Measurements from ENCODE around the gene NEURL3.
"Not testable (repeated sequence)": the region's sequence is repeated elsewhere in the genome, so short reads cannot be mapped to it uniquely, and the experiment has no call there.

NEURL3 gene, protein sequence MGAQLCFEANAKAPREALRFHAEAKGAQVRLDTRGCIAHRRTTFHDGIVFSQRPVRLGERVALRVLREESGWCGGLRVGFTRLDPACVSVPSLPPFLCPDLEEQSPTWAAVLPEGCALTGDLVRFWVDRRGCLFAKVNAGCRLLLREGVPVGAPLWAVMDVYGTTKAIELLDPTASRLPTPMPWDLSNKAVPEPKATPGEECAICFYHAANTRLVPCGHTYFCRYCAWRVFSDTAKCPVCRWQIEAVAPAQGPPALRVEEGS

DNA sequence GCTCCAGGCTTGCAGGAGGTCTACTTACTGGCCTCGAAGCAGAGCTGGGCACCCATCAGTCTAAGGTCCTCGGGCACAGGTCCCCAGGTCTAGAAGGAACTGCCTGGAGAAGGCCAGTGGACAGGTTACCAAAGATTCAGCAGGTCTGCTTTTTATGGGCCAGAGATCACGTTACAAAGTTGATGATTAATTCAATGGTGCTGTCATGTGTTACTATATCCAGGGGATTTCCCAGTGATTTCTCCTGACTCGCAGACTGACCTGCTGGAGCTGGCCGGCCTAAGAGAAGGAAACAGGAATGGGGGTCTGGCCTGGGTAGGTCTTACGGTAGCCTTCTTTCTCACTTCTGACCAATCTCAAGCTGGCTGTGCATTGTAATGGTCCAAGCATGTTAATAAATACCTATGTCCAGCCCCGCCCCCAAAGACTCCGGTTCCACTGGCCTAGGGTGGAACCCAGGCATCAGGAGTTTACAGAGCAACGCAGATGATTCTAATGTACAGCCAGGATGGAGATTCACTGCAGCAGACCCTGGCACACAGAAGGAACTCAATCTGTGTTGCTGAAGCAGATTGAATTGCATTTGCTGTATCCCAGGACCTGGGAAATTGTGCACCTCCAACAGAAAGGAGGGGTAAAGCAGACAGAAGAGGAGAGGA, at the start of gene NEURL3:
TSS of gene NEURL3 (minus strand) at position 127 of the 659 bp plus-strand sequence. CDS start at position 56, 71 bp downstream.
- no peak for DNase-seq (ENCODE audit: low read depth)

DNA sequence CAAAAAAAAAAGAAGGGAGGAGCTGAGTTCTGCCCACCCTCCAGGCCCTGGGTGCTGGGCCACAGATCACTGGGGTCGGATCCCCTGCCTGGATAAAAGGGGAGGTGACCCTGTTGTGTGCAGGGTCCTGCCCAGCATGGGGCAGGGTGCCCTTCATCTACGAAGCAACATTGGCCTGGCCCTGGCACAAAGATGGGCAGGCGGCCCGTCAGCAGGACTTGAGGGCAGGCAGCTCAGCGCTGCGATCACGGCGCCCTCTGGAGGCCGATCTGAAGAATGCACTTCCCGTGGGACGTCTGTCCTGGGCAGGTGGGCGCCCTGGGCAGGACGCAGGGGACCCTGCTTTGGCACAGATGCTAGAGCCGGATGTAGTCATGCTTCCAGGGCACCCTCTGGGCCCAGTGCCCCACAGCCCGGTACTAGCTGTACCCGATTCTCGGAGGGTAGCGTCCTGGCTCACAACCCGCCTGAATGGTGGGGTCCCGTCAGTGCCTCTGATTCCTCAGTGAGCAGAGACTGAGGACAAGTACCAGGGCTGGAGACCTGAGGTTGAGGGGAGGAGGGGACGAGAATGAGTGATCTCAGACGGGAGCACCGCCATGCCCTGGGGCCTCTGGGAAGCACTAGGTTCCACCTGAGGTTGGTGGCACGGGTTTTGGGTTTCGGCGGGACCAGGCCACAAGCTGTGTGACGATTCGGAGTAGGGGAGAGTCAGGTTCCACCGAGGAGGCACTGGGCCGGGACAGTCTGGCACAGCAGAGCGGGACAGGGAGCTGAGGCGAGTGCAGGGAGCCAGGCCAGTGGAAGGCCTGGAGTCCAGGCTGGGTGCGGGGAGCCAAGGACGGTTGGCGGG, 49.4 kb upstream of the NEURL3 start:
- no peak for DNase-seq (ENCODE audit: low read depth)

DNA sequence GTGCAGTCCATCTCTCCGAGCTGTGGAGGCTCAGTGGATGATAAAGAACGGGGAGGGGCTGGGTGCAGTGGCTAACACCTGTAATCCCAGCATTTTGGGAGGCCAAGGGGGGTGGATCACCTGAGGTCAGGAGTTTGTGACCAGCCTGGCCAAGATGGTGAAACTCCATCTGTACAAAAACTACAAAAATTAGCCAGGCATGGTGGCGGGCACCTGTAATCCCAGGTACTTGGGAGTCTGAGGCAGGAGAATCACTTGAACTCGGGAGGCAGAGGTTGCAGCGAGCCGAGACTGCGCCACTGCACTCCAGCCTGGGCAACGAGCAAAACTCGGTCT, 48.8 kb upstream of the NEURL3 start:
- DNase-seq (ENCODE audit: low read depth): not testable (repeated sequence)

DNA sequence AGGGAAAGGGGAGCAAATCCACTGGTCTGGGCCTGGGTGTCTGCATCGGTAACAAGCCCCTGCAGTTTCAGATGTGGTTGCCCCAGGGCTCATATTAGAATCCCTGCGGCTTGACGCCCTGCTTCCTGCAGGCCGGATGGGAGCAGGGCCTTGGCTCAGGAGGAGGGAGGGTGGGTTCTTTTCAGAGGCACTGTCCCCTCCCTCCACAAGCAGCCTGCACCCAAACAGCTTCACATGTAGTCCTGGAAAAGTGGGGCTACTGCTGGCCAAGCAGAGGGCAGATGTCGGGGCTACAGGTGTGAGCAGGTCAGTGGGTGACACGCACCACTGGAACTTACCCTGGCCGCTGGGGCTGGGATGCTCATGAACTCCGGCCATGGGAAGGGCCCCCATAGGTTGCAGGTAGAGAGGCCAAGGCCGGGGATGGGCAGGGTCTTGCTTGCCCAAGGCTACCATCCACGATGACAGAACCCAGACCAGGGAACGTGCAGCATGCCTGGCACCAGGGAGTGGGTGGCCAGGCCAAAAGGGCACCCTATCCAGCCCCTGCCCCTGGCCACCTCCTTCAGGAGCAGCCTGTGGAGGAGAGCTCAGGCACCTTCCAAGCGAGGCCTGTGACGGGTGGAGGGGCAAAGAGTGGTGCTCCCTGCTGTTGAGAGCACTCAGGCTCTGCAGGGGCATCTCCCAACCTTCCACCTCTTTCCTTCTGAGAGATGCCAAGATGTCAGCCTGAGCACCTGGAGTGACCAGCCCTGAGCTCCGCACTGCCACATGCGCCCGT, 48.2 kb upstream of the NEURL3 start:
- DNase-seq (ENCODE audit: low read depth): no peak

DNA sequence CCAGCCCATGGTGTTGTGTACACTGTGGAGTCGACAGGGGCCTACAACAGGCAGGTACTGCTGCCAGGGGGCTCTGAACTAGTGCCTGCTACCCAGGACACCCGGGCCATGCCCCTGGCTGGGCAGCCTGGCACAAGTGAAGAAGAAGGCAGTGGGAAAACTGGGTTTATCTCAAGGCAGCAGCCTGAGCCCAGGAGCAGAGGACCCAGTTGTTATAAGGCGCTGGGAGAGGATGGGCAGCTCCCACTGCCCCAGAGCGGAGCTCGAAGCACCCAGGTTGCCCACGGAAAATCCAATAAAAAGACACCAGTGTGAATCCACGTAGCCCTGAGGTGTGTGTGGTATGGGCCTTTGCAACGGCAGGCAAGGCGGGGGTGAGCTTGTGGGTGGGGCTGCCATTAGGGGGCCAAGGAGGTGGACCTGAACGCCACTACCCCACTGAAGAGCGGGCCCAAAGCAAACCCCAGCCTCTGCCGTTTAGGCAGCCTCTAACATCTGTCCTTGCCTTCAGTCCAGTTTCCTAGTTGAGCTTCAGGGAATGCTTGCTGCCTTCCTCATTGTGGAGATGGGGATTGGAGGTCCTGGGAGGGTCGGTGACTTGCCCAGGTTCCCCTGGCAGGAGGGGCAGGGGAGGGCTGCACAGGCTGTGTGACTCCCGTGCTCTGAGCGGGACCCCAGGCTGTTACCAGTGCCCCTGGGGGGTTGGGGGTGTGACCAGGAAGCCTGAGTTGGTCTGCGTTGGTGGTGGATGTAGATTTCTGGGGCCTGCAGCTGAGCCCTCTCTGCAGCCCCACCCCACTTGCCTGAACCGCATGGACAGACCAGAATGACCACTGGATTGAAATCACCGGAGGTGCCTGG, 47.4 kb upstream of the NEURL3 start:
- no peak for DNase-seq (ENCODE audit: low read depth)

DNA sequence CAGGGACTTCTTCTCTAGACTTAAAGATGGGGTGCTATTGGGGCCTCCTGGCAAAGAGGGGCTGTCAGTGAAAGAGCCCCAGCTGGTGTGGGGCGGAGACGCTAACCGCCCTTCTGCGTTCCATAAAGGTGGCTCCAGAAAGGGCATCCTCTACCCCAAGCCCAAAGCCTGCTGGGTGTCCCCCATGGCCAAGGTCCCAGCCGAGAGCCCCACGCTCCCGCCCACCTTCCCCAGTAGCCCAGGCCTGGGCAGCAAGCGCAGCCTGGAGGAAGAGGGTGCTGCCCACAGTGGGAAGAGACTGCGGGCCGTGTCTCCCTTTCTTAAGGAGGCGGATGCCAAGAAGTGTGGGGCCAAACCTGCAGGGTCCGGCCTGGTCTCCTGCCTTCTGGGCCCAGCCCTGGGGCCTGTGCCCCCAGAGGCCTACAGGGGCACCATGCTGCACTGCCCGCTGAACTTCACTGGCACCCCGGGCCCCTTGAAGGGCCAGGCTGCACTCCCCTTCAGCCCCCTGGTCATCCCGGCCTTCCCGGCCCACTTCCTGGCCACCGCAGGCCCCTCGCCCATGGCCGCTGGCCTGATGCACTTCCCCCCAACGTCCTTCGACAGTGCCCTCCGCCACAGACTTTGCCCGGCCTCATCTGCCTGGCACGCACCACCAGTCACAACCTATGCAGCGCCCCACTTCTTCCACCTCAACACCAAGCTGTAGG, 46.6 kb upstream of the NEURL3 start:
- DNase-seq (ENCODE audit: low read depth): no peak

DNA sequence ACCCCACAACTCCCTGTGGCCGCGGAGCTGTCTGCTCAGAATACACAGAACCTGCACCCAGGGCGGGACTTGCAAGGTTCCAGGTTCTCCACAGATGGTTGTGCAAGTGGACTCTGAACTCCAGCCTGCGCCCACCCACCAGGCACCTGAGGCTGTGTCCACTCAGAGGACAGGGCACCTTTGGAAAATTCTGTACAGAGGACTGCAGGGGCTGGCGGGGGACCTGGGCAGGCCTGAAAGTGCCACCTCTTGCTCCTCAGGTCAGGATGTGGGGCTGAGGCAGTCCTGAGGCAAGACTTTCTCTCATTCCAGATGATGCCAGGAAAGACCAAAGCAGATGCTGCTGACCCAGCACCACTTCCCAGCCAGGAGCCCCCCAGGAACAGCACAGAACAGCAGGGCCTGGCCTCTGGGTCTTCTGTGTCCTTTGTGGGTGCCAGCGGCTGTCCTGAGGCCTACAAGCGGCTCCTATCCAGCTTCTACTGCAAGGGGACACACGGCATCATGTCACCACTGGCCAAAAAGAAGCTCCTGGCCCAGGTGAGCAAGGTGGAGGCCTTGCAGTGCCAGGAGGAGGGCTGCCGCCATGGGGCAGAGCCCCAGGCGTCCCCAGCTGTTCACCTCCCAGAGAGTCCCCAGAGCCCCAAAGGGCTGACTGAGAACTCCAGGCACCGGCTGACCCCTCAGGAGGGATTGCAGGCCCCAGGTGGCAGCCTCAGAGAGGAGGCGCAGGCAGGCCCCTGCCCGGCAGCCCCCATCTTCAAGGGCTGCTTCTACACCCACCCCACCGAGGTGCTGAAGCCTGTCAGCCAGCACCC, 45.8 kb upstream of the NEURL3 start:
- DNase-seq (ENCODE audit: low read depth): no peak

DNA sequence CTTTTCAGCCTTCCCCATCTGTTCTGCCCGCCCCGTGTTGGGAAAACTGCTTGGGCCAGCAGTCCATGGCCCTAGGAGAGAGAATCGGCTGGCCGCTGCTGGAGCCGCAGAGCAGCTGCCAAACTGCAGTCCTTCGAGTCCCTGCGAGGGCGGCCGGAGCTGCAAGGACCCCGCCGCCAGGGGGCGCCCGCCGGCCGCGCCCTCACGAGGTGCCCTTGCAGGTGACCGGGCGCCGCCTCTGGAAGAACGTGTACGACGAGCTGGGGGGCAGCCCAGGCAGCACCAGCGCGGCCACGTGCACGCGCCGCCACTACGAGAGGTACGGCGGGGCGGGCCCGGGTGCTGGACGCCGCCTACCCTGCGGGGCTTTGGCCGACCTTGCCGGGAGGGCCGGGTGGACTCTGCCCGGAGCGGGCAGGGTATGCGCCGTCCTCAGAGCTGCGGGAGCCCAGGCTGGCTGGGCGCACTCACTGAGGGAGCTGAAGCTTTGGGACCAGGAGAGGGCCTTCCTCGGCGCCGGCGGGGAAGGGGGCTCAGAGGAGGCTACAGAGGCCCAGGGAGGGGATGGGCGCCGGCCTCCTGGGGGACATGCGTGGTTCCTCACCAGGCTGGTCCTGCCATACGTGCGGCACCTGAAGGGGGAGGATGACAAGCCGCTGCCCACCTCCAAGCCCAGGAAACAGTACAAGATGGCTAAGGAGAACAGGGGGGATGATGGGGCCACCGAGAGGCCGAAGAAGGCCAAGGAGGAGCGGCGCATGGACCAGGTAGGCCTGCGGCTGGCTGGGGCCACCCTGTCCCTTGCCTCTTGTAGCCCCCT, 45.0 kb upstream of the NEURL3 start:
- no peak for DNase-seq (ENCODE audit: low read depth)

DNA sequence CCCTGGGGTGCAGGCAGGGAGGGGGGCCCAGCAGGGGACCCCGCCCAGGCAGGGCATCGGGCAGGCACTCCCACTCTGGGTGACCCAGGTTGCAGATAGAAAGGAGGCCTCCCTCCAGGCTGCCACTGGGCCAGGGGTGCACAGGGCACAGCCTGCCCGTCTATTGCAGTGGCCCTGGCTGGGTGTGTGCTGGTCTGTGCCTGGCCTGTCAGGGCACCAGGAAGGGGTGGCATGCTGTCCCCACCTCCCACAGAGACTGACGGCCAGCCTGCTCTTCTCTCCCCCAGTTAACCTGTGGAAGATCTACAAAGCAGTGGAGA, 44.3 kb upstream of the NEURL3 start:
- DNase-seq (ENCODE audit: low read depth): no peak

DNA sequence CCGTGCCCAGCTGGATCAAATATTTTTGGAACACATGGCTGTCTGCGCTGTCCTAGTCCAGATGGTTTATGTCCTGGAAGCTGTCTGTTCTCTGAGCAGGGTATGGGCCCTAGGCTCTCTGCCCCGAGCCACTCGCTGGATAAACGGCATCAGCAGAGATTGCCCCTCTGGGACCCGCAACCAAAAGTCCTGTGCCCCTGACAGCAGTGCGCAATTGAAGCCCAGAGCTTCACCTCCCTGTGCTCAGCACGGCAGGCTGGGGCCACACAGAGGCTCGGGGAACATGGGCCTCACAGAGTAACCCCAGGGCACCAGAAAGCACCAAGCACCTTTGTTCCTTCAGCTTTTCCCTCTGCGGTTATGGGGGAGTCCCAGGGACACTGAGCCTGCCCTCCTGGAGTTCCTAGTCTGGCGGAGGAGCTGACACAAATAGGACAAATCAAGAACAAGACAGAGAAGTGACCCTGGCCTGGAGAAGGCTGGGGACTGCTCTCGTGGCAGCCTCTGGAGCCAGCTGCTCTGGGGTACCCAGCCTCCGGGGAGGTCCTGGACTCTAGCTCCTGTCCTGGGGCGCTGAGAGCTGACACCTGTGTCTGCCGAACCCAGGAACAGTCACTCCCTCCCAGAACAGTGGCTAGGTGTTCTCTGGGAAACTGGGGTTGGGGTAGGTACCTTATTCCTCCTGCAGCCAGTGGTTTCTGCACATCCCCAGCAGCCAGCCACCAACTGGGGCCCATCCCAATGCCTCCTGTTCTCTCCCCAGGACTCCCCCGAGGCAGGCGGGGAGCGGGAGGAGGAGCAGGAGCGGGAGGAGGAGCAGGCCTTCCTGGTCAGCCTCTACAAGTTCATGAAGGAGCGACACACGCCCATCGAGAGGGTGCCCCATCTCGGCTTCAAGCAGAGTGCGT, 43.7 kb upstream of the NEURL3 start:
- no peak for DNase-seq (ENCODE audit: low read depth)

DNA sequence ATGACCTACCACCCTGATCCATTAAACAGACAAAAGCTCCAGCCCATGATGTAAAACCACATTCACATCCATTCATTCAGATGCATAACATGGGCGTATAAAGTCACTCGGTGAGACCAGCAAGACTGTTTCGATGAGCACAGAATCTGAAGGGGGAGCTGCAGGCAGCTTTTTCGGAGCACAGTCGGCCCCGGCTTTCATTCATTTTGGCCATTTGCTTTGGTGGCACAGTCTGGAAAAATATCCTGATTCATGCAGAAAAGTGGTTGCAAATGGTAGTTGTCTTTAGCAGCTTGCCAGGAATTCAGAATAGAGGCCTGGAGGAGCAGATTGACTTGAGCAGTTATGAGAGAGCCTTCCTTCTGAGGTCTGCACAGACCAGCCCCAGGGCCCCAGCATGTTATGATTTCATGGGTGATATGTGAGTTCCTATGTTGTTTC, 42.6 kb upstream of the NEURL3 start:
- DNase-seq (ENCODE audit: low read depth): no peak

DNA sequence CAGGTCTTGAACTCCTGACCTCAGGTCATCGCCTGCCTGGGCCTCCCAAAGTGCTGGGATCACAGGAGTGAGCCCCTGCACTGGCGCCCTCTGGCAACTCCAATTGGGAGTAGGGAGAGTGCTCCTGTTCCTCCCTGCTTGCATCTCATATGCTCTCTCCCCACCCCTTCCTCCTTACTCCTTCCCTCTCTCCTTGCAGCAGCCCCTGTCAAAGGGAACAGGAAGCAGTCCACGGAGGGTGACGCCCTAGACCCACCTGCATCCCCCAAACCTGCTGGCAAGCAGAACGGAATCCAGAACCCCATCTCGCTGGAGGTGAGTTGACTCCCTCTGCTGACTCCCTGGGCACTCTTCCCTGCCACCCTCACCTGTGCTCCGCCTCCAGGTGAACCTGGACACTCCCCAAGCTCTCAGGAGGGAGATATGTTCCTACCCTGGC, 42.1 kb upstream of the NEURL3 start:
- no peak for DNase-seq (ENCODE audit: low read depth)

DNA sequence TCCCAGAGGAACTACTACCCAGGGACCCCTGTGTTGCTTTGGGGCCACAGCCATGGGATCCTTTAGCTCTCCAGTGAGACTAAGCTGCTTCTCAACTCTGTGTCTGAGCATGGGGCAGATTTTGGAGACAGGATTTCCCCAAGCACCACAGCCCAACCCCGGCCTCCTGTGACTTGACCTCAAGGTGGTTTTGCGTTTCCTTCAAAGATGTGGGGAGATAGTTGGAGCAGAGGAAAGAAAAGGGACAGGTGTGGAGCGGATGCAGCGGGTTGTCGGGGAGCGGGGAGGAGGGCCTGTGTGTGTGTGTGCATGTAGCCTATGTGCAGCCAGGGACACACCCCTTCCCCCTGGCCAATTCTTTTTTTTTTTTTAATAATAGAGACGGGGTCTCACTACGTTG, 41.6 kb upstream of the NEURL3 start:
- no peak for DNase-seq (ENCODE audit: low read depth)

DNA sequence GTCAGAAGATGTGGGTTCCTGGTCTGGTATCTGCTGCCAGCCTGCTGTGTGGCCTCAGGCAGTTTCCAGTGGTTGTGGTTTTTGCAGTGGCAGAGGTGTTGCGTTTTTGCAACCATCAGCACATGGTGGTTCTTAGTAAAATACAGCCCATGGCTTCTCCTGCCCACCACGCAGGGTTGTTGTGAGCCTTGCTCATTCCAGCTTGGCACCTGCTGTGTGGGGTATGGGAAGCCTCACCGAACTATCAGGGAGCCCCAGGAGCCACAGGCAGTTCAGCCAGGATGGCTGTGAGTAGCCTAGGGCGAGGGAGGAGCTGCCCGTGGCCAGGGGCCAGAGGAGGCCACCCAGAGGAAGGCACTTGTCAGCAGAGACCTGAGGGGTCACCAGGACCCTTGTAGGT, 41.2 kb upstream of the NEURL3 start:
- DNase-seq (ENCODE audit: low read depth): no peak

DNA sequence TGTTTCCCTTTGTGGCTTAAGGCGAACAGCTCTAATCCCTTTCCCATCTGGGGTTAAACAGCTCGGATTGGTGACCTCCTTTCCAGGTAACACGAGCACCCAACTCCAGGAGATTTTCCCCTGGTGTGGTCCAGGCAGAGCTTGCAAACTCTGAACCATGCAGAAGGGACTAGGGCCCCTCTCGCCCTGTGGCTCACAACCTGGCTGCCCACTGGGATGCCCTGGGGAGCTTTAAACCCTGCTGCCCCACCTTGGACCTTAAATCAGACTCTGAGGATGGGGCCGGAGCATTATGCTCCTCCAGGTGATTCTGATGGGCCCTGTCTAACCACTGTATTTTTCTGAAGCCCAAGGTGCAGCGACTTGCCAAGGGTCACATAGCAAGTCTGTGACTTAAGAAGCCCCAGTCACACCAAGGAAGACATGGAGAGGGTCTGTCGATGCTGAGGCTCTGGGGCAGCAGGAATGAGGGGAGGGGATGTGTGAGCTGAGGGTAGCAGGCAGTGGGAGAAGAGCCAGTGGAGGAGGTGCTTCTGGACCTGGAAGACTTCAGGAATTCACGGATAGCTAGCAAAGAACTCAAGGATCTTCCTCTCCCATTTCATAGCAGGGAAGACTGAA, 37.3 kb upstream of the NEURL3 start:
- DNase-seq (ENCODE audit: low read depth): no peak

DNA sequence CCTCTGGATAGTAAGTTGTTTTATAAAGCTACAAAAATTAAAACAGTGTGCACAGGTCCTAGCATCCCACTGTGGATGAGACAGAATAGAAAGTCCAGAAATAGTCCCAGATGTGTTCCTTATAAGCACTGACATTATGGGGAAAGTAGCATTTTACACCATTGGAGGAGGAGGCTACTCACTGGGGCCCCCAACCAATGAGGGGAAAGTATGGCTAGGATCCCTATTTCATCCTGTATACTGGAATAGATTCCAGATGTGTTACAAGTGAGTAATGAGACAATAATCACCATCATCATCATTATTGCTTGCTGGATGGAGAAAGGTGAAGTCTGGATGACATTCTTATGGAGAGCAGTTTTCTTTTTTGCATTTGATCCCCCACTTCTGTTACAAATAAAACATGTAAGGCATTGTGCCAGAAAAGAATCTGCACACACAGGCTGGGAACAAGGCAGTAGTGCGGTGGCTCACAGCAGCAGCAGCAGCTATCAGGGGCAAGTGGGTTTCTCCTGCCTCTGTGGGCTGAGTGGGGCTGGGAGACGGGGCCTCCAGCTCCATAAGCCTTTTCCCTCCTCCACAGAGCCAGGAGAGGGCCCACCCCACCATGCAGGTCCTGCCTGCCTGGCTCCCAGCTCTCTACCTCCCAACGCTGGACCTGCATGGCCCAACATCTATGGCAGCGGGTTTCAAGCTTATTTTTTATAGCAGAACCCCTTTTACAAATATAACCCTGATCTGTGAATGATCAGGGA, 36.4 kb upstream of the NEURL3 start:
- DNase-seq (ENCODE audit: low read depth): no peak

DNA sequence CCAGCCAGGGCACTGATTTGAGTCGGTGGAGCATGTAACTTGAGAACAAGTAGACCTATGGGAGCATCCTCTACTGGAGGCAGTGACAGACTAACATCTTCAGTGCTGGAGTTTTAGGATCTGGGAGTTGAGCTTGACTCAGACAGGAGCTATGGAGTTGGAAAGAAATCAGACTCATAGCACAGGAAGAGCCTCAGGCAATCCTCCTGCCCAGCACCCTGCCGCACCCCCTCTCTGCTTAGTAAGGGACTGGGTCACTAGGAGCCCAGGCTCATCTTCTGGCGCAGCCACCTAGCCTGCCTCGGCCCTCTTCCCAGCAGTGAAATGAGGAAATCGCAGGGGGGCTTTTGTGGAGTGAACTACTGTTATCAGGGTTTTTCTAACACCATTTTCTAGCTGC, 35.0 kb upstream of the NEURL3 start:
- no peak for DNase-seq (ENCODE audit: low read depth)

Data from HS-27A (cell line).